ENCODE measurements around the gene HDAC2.

HDAC2 gene

GRCh38 chr6:114001354-114001753 is 30.4 kb upstream of the HDAC2 start:
- TF ChIP-seq CTCF (IDR thresholded peaks at IDR 0.05; ENCODE audit: borderline replicate concordance, insufficient read depth, low read depth, low read length) = no peak
- H3K4me3 ChIP-seq (ENCODE audit: low read depth, low read length) = no peak overlapping the region

GRCh38 chr6:114000069-114000468 is 29.1 kb upstream of the HDAC2 start:
- no peak for TF ChIP-seq CTCF (IDR thresholded peaks at IDR 0.05; ENCODE audit: borderline replicate concordance, insufficient read depth, low read depth, low read length)
- no peak overlapping the region for H3K4me3 ChIP-seq (ENCODE audit: low read depth, low read length)

- TF ChIP-seq CTCF (IDR thresholded peaks at IDR 0.05; ENCODE audit: borderline replicate concordance, insufficient read depth, low read depth, low read length) = no peak
- no peak overlapping the region for H3K4me3 ChIP-seq (ENCODE audit: low read depth, low read length)
These were observed 28.3 kb upstream of the HDAC2 start for GRCh38 chr6:113999284-113999683.

GRCh38 chr6:113998811-113999210 is 27.9 kb upstream of the HDAC2 start:
- H3K4me3 ChIP-seq (ENCODE audit: low read depth, low read length) = no peak overlapping the region

GRCh38 chr6:113997116-113997515 is 26.2 kb upstream of the HDAC2 start:
- TF ChIP-seq CTCF (IDR thresholded peaks at IDR 0.05; ENCODE audit: borderline replicate concordance, insufficient read depth, low read depth, low read length) = no peak
- no peak overlapping the region for H3K4me3 ChIP-seq (ENCODE audit: low read depth, low read length)

More at GRCh38 chr6:113998811-113999210, 27.9 kb upstream of the HDAC2 start:
- no peak for TF ChIP-seq CTCF (IDR thresholded peaks at IDR 0.05; ENCODE audit: borderline replicate concordance, insufficient read depth, low read depth, low read length)

GRCh38 chr6:113995634-113996033 is 24.7 kb upstream of the HDAC2 start:
- TF ChIP-seq CTCF (IDR thresholded peaks at IDR 0.05; ENCODE audit: borderline replicate concordance, insufficient read depth, low read depth, low read length) = no peak
- no peak overlapping the region for H3K4me3 ChIP-seq (ENCODE audit: low read depth, low read length)

- TF ChIP-seq CTCF (IDR thresholded peaks at IDR 0.05; ENCODE audit: borderline replicate concordance, insufficient read depth, low read depth, low read length) = peak; percentile 59; the same call in 1 of the 2 replicates
- H3K4me3 ChIP-seq (ENCODE audit: low read depth, low read length) = no peak overlapping the region
These were observed 24.0 kb upstream of the HDAC2 start for GRCh38 chr6:113994934-113995342.
